Stimulated activated CD4-positive, alpha-beta T cell treated with anti-CD3 and anti-CD28 coated beads, Interleukin-4, amount 100 ng/mL, for 48 hours (primary cell): Measurements from ENCODE around the gene PFN4.
"Not testable (repeated sequence)": the region's sequence is repeated elsewhere in the genome, so short reads cannot be mapped to it uniquely, and the experiment has no call there.

Source experiments
- DNase-seq, 2 donors: peaks; one replicate each; pipeline ENCODE4 v3.0.0-alpha.2; 2020; ENCODE audit warnings: low read depth in 2 of 2

PFN4 gene

DNA sequence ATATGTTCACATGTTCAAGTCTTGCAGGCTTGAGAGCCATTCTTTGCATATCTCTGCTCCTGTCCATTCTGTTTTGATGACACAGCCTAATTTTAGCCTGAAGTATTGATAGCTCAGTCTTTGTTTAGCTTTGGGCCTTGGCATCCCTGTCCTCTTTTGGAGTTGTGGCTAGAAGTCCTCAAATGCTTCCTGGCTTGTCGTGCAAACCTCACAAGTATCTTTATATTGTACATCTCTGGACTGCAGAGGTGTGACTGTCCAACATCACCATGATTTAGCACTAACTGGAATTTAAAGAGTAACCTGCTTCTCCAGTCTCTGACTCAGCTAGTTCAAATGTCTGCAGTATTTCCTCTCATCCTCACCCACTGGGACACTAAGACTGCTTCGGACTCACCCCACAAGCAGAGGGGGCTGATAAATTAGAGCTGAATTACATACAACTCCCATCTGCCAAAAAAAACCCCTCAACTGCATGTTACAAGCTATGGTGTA, 11.7 kb downstream of the PFN4 start:
- no peak for DNase-seq

DNA sequence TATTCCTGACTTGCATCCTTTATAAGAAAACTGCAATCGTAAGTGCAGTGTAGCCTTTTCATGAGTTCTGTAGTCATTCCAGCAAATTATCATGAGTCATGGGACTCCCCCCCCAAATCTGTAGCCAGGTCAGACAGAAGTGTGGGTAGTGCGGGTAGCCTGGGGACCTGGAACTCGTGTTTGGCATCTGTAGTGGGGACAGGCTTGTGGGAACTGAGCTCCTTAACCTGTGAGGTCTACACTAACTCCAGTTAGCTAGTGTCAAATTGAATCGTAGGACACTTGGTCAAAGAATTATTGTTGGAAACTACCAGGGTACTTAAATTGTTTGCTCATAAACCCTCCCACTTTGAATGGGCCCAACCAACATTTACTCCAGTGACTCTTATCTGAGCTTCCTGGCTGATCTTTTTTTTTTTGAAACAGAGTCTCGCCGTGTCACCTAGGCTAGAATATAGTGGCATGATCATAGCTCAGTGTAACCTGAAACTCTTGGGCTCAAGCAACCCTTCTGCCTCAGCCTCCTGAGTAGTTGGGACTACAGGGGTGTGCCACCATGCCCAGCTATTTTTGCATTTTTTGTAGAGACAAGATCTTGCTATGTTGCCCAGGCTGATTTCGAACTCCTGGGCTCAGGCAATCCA, 12.4 kb downstream of the PFN4 start:
- no peak for DNase-seq

DNA sequence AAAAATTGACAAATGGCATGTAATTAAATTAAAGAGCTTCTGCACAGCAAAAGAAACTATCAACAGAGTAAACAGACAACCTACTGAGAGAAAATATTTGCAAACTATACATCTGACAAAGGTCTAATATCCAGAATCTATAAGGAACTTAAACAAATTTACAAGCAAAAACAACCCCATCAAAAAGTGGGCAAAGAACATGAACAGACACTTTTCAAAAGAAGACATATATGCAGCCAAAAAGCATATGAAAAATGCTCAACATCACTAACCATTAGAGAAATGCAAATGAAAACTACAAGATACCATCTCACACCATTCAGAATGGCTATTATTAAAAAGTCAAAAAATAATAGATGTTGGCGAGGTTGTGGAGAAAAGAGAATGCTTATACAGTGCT, 13.7 kb downstream of the PFN4 start:
- DNase-seq, result not testable (repeated sequence)

DNA sequence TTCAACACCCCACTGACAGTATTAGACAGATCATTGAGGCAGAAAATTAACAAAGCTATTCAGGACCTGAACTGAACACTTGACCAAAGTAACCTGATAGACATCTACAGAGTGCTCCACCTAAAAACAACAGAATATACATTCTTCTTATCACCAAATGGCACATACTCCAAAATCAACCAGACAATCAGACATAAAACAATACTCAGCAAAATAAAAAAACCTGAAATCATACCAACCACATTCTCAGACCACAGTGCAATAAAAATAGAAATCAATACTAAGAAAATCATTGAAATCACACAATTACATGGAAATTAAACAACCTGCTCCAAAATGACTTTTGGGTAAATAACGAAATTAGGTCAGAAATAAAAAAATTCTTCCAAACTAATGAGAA, 15.8 kb downstream of the PFN4 start:
- no peak for DNase-seq

- no peak for DNase-seq
Measured at GRCh38 chr2:24106786-24107185, 16.3 kb downstream of the PFN4 start.

DNA sequence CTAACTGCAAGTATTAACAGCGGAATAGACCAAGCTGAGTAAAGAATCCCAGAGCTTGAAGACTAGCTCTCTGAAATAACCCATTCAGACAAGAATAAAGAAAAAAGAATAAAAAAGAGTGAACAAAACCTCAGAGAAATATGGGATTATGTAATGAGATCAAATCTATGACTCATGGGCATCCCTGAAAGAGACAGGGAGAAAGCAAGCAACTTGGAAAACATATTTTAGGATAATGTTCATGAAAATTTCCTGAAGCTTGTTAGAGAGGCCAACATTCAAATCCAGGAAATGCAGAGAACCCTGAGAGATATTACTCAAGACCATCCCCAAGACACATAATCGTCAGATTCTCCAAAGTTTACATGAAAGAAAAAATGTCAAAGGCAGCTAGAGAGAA, 17.3 kb downstream of the PFN4 start:
- DNase-seq, result no peak

DNA sequence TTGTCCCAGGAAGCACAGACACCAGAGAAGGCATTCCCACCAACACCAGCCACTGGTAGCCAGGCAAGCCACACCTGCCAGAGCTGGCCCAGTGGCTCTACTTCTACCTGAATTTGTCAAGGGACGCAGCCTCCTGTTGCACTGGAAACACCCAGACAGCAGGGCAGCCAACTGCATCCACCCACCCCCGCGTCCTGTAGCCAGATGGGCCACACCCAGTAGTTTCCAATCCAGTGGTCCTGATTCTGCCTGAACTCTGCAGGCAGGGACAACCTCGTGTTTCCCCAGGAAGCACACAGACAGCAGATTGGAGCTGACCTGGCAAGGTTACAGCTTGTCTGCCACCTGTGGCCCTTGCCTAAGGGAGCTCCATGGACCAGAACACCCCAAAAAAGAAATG, 18.2 kb downstream of the PFN4 start:
- no peak for DNase-seq

- DNase-seq, result no peak
Measured at GRCh38 chr2:24104110-24104650, 19.0 kb downstream of the PFN4 start.

DNA sequence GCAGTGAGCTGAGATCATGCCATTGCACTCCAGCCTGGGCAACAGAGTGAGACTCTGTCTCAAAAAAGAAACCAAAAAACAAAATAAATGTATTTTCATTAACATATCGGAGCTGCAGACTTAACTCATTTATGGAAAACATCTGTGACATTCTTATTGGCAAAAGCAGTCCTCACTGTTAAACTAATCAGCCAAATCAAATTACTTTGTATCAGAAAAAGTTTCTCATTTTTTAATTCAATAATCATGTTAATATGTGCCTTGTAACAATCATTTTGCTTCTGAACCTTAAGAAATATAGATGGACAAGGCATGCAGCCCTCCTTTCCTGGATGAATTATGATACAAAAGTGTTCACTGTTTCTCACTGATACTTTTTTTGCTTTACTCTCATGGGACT, 20.5 kb downstream of the PFN4 start:
- no peak for DNase-seq

DNA sequence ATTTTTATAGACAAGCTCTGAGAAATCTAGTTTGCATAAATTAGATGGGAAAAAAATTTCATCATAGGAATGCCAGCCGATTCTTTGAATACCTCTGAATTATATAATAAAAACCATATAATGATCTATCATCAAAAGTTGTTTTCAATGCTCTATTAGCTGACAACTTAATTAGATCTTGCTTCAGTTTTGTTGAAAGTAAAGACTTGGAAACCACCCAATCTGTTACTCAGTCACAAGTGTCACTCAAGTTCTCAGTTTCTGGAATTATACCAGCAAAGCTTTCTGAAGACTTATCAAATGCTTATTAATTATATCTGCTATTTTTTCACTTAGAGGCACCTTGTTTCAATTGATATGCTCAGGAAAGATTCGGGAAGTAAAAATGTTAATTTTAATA, 21.1 kb downstream of the PFN4 start:
- no peak for DNase-seq

- not testable (repeated sequence) for DNase-seq
Measured at GRCh38 chr2:24100732-24101131, 22.4 kb downstream of the PFN4 start.

GRCh38 chr2:24095171-24095677, 27.9 kb downstream of the PFN4 start:
- not testable (repeated sequence) for DNase-seq

DNA sequence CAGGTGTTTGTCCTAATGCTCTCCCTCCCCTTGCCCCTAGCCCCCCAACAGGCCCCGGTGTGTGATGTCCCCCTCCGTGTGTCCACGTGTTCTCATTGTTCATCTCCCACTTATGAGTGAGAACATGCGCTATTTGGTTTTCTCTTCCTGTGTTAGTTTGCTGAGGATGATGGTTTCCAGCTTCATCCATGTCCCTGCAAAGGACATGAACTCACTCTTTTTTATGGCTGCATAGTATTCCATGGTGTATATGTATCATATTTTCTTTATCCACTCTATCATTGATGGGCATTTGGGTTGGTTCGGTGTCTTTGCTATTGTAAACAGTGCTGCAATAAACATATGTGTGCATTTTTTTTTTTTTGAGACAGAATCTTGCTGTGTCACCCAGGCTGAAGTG, 29.9 kb downstream of the PFN4 start:
- not testable (repeated sequence) for DNase-seq

DNA sequence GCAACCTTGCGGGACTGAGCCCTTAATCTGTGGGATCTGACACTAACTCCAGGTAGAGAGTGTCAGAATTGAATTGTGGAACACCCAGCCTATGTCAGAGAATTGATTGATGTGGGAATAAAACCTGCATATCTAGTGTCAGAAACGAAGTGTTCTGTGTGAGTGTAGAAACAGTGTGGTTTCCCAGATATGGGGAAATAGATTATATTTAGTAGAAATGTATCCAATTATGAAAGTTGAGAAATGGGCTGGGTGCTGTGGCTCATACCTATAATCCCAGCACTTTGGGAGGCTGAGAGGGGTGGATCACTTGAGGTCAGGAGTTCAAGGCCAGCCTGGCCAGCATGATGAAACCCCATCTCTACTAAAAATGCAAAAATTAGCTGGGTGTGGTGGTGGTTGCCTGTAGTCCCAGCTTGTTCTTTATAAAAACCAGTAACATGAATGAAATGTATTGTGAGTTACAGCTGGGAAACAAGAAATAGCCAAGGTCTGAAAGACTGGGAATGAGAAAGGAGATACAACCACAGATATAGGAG, 34.2 kb downstream of the PFN4 start:
- no peak for DNase-seq

- no peak for DNase-seq
Measured at GRCh38 chr2:24087032-24087431, 36.1 kb downstream of the PFN4 start.

DNA sequence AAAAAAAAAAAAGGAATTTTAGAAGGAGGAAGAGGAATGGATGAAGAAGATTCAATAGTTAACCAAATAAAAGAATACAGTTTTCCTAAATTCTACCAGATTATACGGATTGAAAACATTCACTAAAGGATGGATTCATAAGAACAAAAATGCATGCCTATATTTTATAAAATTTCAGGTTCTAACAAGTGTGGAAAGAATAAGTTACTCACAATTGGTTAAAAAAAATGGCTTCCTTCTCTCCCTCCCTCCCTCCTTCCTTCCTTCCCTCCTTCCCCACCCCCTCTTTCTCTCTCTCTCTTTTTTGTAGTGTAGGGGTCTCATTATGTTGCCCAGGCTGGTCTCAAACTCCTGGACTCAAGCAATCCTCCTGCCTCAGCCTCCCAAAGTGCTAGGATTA, 36.9 kb downstream of the PFN4 start:
- no peak for DNase-seq

DNA sequence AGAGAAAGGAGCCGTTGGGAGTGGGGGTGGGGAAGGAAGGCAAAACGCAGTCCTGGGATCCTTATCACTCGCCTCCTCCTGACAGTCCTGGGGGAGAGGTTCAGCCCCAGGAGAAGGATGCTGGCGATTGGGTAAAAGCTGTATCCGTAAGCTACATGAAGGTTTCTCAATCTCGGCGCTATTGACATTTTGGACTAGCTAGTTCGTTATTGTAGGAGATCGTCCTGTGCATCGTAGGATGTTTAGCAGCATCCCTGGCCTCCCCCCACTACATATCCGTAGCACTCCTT, 38.0 kb downstream of the PFN4 start:
- no peak for DNase-seq

DNA sequence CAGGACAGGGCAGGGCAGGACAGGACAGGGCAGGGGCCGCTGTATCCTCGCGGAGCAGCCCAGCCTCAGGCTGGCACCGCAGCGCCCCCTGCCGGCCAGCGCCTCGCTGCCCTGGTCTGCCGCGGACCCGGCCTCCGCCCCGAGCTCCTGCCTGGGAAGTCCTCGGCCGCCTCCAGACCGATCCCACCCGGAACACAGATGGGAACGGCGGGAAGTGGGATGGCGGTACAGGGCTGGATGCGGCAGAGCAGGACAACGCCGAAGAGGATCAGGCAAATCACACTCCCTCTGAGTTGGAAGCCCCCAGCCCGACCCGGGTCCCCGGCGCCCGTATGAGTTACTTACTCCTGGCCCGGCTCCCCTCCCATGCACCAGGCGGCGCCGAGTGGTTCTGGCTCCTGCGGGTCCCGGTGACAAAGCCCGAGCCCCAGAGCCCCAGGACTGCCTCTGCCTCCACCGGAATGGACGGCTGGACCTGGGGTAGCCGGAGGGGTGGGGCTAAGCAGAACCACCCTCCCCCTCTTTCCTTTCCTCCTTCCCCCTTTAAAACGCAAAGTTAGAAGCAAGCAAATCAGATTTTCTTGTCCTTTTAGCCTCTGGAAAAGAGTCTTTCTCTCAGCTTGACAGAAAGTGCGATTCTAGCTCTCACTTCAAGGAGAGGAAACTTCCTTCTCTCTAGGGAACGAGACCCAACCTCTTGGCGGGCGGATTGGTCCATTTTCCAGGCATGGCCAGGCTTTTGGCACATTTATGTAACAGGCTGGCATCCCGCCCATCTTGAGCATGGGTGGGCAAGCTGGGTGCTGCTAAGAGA, 38.5 kb downstream of the PFN4 start, which contains the start of gene TP53I3:
TSS of gene TP53I3 (minus strand) at position 449 of the 814 bp plus-strand sequence. CDS start 508 bp downstream, outside the sequence.
- DNase-seq, result peak; percentile 80 to 82

DNA sequence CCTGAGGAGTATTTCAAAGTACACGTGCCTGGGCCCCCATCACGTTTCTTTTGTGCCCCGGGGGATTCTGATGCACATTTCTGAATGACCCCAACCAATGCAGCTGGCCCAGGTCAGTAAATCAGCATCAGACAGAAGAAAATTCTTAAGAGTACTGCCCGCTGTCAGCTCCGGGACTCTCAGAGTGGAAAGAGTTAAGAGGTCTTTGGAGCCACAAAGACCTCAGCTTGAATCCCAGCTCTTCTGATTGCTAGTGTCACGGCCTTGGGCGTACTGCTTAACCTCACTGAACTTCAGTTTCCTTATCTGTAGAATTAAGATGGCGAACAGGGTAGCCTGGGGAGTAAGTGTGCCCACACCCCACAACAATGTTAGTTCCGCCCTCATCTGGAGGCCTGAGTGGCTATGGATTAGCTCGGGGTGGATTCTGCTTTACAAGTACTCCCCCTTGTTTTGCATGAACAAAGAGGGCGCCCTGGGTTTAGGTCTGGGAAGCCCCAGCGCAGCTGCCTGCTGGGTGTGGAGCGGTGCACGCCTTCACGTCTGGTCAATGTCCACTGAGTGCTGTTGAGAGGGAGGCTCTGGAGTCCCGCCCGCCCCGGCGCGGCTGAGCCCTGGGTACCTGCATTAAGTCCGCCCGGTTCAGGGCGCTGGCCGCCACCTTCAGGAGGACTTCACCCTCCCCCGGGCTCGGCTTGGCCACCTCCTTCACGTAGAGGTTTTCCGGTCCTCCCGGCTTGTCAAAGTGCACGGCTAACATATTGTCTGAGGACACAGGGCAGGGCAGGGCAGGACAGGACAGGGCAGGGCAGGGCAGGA, 39.4 kb downstream of the PFN4 start:
- DNase-seq, result peak in 1 of 2 donors; percentile 18

DNA sequence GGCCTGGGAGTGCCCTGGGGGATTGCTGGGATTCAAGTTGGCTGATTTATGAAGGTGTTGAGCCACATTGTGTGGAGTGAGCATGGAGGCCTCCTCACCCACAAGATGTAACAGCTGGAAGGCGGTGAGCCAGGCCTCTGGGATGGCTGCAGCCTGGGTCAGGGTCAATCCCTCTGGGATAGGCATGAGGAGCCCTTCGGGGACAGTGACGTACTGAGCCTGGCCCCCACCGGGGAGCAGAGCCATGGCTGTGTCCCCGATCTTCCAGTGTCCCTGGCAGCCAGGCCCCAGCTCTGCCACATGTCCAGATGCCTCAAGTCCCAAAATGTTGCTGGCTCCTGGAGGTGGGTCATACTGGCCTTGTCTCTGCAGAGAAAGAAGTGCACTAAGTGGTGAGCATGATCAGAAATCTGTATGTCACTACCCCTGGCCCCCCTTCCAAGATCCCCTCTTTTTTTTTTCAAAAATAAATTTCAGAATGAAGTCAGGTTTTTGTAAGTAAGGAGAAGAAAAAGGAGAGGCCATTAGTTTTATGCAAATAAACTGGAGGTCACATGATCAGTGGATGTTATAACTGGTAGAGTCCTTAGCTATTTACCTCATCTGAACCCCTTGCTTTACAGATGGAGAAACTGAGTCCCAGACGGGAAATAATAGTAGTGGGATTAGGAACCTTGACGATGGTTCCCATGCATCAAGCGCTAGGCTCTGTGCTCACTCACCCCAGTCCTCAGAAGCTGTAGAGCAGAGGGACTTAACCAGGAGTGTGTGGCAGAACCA, 40.2 kb downstream of the PFN4 start:
- DNase-seq, result no peak

GRCh38 chr2:24080701-24081100, 42.4 kb downstream of the PFN4 start:
- no peak for DNase-seq
